C1 segment of cervical spinal cord (tissue), 14 donors: ENCODE data around the gene APOBEC4.
A peak's percentile ranks its signal among the peaks of the same experiment; 100 is the strongest.
"Not testable (repeated sequence)": the region's sequence is repeated elsewhere in the genome, so short reads cannot be mapped to it uniquely, and the experiment has no call there.

Experiments used
- DNase-seq, 14 donors: peaks; one replicate each; lab custom pipeline; 2025; lab: John Stamatoyannopoulos, UW

The APOBEC4 gene

DNA sequence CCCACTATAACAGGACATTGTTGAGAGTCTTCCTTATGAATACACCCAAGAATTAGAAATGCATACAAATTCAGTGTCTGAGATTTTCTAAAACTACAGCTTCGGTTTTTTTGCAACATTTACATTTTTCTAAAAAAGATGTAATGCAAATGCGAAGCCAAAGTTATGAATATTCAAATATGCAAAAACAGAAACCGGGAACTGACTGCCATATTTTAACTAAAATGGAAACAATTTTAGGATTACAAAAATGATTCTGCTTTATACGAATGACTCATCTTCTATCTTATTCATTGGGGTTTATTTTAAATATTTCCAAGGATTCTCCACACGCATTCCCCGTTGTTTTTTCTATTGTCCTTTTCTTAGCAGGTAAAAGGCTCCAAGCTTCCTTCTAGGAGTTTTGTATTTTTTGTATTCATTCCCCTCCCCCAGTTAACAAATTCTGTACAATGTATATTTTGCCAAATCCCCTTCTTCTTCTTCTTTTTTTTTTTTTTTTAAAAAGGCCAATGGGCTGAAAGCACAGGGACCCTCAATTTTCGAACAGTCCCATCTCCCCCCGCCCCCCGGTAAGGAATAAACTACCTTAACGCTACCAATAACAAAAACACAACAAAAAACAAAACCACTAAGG is 18.6 kb downstream of the APOBEC4 start:
- no peak for DNase-seq

DNA sequence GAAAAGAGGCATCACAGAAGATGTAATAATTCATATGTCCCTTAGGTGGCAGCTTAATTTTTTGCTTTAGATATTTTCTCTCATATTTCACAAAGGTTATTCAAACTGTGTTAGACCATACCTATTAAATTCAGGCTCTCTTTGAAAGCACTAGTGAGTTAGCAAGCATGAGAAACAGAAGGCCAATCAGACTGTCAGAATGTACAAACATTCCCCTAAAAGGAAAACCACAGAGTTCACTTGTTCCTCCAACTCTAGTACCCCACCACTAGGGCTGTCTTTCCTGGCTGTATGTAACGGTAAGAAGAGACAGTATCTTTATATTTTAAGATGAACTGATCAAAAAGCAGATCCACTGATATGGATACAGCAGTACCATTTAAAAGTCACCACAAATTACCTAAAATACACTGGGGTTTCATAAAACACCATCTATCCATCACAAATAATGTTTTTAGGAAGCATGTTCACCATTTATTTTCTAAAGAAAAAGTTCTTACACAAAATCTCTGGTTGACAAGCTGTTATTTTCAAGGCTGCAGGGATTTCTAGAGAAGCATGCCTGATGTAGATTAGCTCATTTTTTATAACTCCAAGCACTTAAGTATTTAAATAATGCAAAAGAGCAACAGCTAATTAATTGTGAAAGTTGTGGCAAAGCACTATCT is 19.3 kb downstream of the APOBEC4 start:
- DNase-seq, result peak in 2 of 14 donors; percentile 6 to 59

DNA sequence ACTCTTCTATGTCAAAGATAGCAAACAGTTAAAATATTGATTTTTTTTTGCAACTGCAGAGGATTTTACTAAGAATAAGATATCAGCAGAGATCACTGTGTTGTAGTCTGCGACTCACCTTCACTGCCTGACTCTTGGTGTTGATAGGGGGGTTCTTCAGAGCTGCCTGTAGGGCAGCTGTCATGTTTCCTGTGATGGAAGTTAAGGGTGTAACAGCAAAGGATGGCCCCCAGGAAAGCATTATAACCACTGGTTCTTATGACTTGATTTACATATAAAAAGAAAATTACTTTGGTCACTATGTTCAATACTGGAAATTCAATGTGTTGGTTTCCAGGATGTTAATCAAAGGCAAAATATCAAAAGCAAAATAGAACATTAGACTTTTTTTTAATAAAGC is 20.2 kb downstream of the APOBEC4 start:
- DNase-seq, result no peak

DNA sequence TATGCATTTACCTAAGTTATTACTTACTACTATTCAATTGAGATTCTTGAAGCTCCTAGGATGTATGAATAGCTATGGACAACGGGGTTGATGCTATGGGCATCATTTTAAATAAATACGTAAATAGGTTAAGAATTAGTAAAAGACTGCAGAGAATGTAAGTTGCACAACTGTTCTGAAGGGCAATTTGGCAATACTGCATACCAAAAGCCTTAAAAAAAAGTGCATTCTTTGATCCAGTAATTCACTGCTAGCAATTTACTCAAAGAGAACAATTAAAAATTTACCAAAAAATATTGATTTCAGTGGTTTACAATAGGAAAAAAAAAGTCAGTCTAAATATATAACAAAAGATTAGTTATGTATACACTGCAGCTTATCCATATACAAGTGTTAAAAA is 21.0 kb downstream of the APOBEC4 start:
- DNase-seq, result no peak

DNA sequence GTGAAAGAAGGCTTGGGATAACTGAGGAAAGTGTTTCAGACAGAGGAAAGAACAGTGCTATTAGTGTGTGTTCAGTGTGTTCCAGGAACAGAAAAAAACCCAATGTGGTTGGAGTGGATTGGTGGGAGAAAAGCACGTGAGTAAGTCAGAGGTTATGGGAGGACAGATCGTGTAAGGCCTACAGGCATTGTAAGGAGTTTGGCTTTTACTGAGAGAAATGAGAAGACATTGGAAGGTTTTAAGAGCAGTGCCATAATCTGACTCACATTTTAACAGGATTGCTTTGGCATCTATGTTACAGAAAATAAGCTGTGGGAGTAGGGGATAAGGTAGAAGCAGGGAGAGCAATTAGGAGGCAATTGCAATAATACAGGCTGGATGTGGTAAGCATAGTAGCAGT is 22.4 kb downstream of the APOBEC4 start:
- peak in 4 of 14 donors; percentile 10 to 30 (median 29) for DNase-seq

DNA sequence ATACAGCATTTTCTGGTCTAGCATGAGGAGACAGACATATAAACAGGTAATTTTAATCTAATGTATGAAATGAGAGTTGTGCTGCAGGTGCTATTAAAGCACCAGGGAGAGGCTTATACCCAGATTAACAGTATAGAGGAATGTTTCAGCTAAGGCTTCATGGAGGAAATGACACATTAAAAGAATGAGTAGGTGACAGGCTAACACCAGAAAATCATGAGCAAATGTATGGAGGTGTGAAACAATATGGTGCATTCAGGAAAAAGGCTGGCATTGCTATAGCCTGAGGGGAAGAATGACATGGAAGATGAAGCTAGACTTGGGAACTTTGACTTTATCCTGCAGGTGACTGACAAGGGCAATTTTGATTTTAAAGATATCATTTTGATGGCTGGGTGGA is 24.6 kb downstream of the APOBEC4 start:
- no peak for DNase-seq

DNA sequence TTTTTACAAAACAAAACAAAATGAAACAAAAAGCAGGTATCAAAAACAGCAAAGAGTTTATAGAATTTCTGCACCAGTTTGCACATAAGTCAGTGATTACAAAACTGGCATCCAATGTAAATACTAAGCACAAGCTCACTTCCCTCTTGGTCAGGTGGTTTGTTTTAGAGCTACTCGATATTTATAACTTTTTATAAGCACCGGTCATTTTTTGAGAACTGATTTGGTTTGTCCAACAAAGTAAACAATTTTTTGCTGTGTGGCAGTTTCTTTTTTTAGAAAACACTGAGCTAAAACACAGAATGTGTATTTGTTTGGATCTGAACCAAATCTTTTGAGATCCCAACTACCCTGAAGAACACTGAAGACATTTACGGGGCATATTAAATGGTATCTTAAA is 26.9 kb downstream of the APOBEC4 start:
- not testable (repeated sequence) for DNase-seq

DNA sequence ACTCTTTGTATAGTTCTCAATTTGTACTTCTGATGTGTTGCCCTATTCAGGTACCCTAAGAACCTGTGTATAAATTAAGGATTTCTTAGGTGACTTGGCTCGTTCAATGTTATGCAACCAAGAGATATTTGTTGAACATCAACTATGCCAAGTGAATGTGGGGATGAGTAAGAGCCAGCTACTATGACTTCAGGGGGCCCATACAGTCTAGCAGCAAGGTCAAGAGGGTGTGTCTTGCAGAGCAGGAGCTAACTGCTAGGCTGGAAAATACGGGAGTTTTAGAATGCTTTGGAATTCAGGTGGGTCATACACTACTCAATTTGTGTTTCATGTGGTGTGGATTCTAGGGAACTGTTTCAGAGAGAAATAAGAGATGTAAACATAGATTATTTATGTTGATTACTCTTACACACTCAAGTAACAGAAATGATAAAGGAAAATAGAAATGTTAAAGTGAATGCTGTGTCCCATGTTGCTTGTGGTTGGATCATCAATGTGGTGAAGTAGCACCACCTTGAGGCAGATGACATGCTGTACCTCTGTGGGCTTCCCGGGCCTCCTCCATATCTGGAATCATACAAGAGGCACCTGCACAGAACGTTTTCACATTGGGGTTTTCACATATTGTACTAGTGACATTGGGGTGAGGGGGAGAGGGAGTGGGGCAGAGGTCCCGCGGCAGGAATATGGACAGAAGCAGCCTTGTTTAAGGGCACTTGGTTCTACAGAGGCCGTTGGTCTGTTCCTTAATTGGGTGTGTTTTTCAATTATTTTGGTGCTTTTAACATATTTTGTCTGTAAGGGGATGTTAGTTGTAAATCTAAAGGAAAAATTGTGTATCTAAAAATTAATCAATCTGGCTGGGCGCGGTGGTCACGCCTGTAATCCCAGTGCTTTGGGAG is 30.0 kb downstream of the APOBEC4 start:
- peak in 6 of 14 donors; percentile 13 to 30 (median 17) for DNase-seq

DNA sequence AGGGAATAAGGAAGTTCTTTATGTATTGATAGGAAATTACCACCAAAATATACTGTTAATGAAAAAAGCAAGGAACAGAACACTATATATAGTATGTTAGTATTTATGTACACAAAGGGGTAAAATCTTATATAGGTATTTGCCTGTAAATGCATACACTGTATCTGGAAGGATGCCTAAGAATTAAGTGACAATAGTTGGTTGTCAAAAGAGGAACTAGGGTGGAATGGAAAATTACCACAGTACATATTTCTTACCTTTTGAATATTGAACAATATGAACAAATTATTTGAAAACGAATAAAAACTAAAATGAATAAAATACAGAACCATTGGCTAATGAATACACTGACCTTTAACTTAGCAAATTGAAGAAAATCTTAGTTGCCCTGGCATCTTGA is 31.1 kb downstream of the APOBEC4 start:
- no peak for DNase-seq

DNA sequence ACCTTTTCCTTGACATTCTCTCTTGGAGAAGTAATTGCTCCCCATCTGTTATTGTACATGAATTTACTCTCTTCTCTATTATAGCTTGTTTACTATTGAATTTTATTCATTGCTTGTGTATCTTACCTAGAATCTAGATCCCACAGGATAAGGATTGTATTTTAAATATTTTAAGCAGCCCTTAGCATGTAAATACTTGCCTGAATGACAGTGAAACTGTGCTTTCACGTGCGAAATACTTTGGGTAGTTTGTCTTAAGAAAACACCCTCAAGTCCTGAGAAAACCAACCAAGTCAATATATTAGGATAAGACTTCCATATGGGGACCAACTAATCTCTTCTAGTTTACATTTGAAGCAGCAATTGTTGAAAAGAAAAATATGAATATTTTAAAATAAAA is 32.8 kb downstream of the APOBEC4 start:
- no peak for DNase-seq

DNA sequence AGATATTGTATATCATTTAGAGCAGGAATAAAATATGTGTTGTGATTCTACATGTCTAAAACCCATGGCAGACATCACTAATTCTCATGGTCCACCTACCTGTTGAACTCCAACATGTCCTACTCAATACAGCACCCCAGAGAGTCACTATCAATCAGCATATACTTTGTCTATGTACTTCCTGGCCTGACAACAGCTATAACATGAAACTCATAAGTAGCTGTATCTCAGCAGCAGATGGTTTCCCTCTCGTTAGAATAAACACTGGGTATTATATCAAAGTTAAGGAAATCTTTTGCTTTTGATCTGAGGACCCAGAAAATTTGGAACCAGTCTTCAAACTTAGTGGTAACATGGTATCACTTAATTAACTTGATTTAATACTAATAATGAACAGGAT is 33.3 kb downstream of the APOBEC4 start:
- DNase-seq, result no peak

DNA sequence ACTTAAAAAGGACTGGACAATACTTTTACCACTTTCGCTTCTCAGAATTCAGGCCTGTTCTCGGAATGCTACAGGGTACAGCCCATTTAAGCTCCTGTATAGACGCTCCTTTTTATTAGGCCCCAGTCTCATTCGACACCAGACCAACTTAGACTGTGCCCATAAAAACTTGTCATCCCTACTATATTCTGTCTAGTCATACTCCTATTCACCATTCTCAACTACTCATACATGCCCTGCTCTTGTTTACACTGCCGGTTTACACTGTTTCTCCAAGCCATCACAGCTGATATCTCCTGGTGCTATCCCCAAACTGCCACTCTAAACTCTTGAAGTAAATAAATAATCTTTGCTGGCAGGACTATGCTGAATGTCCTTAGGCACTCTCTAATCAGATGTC is 34.9 kb downstream of the APOBEC4 start:
- not testable (repeated sequence) for DNase-seq

DNA sequence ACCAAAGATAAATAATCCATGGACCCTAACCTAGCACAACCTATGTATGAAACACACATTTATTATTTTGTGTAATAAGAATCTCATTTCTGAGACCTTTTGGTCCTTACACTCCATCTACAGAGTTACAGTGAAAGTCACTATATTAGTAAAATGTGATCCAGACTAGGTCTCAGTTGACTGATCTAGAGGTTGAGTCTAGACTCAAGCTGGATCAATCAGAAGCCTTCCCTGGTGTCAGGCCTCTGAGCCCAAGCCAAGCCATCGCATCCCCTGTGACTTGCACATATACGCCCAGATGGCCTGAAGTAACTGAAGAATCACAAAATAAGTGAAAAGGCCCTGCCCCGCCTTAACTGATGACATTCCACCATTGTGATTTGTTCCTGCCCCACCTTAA is 40.1 kb downstream of the APOBEC4 start:
- not testable (repeated sequence) for DNase-seq

DNA sequence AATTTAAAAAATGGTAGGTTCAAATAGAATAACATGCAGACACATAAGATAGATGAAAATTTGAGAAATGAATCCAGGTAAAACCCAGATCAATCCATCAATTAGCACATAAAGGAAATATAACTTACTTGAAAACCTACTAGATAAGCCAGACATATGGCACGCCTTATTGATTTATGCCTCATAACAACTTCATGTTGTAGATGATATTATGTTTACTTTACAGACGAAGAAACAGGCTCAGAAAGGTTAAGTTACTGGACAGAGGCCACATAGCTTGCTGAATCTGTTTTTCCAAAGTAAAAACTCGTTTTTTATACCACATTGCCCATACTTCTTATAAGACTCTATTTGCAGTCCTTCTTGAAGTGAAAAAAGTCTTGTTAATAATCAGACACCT is 40.7 kb downstream of the APOBEC4 start:
- DNase-seq, result no peak

DNA sequence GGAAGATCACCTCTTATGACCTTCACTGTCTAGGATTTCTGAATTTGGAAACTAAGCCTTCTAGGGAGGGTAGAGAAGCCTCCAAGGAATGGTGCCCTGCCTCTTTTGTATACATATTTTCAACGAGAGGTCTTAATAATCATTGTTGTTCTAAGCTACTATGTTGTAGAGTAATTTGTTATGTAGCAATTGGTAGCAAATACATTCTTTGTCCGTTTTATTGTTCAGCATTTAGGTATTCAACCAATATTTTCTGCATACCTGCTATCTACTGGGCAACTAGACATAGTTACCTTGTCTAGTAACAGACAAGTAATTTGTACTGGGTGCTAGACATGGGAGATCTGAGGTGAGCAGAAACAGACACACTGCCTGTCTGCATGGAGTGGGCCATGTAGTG is 42.1 kb downstream of the APOBEC4 start:
- no peak for DNase-seq

DNA sequence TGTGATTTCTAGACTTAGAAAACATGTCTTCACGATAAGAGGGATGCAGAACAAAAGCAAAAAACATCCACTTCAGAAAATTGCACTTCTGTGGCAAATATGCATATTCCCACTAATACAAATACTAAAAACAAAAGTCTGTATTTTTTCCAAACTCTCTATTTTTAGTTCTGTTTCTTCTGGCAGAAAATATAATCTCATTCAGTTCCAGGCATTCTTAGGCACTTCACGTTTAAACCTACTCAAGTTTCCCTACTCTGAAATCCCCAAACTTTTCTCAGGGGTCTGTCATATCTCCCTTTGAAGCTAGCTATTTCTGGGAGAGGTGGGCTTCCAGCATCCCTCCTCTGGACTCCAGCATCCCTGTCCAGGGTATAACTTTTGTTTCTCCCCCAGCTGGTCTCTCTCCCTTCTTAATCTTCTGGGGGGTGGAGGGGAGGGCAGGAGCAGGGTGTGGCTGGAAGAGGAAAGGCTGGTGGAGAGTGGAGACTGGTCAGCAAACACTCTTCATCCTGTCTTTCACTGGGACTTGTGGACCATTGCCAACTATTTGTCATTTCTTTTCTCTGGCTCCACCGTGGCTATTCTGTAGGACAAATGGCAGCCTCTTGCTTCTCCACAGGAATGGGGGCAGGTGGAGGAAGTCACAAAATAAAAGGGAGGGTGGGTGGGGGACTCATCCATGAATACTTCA is 43.2 kb downstream of the APOBEC4 start:
- DNase-seq, result no peak

DNA sequence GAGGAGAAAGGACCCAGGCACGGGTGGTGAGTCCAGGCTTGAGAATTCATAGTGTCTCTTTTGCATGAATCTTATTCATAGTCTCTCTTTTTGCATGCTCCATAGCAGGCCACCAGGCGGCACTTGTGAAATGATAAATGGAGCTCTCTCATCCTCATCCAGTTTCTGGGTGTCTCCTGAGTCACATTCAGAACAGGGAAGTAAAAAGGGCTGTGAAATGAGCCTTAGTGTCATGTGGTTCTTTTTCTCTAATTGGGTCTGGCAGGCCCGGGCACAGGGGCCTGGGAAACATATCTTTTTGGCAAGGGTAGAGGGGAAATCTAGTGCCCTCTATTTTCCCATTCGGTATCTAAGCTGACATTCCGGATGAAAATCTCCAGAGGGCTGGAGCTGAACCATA is 43.8 kb downstream of the APOBEC4 start:
- peak in 8 of 14 donors; percentile 25 to 54 (median 43) for DNase-seq

DNA sequence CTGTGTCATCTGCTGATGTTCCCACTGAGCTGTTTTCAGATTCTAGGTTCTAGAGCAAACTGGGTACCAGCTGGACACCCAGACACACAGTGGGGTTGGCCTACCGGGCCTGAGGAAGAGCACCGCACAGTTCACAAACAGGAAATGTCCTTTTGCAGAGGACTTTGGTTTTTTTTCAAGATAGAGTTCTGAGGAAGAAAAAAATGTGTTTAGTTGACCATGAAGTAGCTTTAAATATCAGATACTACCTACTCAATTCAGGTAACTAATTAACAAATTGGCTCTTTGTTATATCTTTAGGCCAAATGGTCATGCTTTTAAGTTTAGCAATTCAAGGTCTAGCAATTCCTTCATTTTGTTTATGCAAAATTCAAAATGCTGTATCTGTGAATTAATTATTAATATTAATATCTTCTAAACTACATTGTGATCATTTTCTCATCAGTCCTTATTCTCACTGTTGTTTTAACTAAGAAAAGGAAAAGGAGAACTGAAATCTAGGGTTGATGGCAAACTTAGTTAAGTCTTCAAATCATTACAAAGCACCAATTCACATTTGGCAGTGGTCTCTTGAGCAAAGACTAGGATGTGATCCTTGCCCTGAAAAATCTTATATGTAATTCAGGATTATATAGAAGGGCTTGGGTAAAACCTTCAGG is 45.7 kb downstream of the APOBEC4 start:
- DNase-seq, result no peak

DNA sequence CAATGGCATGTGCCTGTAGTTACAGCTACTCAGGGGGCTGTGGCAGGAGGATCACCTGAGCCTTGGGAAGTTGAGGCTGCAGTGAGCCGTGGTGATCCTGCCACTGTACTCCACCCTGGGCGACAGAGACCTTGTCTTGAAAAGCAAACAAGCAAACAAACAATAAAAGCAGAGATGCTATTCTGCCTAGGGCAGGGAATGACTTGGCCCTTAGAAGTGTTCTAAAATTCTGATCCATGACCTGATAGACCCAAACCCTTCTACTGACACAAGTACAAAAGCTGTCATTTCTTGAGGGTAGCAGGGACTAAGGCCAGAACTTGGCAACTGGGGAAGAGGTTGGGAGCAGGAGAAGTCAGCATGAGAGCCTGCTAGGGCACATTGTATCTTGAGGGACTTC is 47.2 kb downstream of the APOBEC4 start:
- DNase-seq, result no peak

DNA sequence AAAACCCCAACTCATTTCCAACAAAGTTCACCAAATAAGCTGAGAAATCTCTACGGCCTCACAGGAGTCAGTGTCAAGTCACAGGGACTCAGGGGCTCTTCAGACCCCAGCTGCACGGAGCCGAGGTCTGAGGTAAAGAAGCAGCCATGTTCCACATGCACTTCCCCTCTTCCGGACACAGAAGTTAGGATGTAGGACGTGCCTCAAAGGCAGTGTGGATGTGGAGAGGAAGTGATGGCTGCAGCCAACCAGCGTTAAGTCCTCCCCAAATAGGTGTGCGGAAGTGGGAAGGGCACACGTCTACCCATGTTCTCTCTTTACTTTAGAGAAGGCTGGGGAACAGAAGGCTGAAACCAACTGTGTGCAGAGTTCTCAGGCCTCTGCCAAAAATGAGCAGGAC is 48.3 kb downstream of the APOBEC4 start:
- peak in 1 of 14 donors; percentile 49 for DNase-seq
